Thyroid gland (tissue), 4 donors: ENCODE data around the gene EXTL2. TPM values are rescaled to one million over a fixed set of nuclear protein-coding genes. Genes with fewer than 3 reads are reported as not detected.
"Not testable (repeated sequence)": the region's sequence is repeated elsewhere in the genome, so short reads cannot be mapped to it uniquely, and the experiment has no call there.

ENCODE experiments used
- DNase-seq, 2 donors: peaks; one replicate each; pipeline ENCODE4 v3.0.0-alpha.2; 2019
- H3K27ac ChIP-seq, 3 donors: fragments of 200-600 bp; sonication (generic); 1 replicate in 2 of 3; 2 replicates in 1 of 3; pipeline ENCODE4 v1.5.1; 2016 to 2019; ENCODE audit warnings: mild to moderate bottlenecking in 1 of 3, moderate library complexity in 1 of 3
- H3K27me3 ChIP-seq: fragments of 200-600 bp; sonication (generic); one replicate; pipeline ENCODE4 v1.5.1; 2019
- H3K36me3 ChIP-seq, 2 donors: fragments of 200-600 bp; sonication (generic); one replicate each; pipeline ENCODE4 v1.5.1; 2016 to 2019
- H3K4me1 ChIP-seq, 2 donors: fragments of 200-600 bp; sonication (generic); one replicate each; pipeline ENCODE4 v1.5.1; 2017 to 2019
- H3K4me3 ChIP-seq, 3 donors: fragments of 200-600 bp; sonication (generic); replicated peaks in 1 of 3; 1 replicate in 2 of 3; 2 replicates in 1 of 3; pipeline ENCODE4 v1.5.1; 2016; ENCODE audit warnings: mild to moderate bottlenecking in 1 of 3
- H3K9me3 ChIP-seq: fragments of 200-600 bp; sonication (generic); one replicate; pipeline ENCODE4 v1.5.1; 2017
- POLR2A ChIP-seq, 2 donors: fragments of 450-650 bp; IDR thresholded peaks; one replicate each; pipeline ENCODE4 v1.6.1; 2017; ENCODE audit warnings: antibody characterized with exemption in 2 of 2, mild to moderate bottlenecking in 2 of 2, moderate library complexity in 1 of 2
- WGBS, 2 donors: methylation state at CpG; one replicate each; pipeline ENCODE4 v1.1.5; 2017; 5-methylcytosine and 5-hydroxymethylcytosine counted together
- intact Hi-C: fragments of 100-400 bp; cut with DNase I; formaldehyde crosslinking; loops from one replicate; pipeline ENCODE4 v1.15.1; 2023
- total RNA-seq, 4 donors: library from RNA; depleted of rRNA; stranded (reverse); fragments of >200 nt; gene quantifications; one replicate each; pipeline ENCODE4 v1.2.3, GENCODE V29; 2016
- TF ChIP-seq, protein P1 (sequence below), 6 experiments: fragments of 200-600 bp in 3 of 6; fragments of 450-650 bp in 3 of 6; sonication (generic) in 3 of 6; IDR thresholded peaks; one replicate each; pipeline ENCODE4 v1.5.1; 2016 to 2019; ENCODE audit warnings: antibody characterized with exemption in 6 of 6, mild to moderate bottlenecking in 2 of 6, inconsistent platforms in 1 of 6, moderate library complexity in 1 of 6

Gene EXTL2
- total RNA-seq, 4 donors from 2014 or later: 13.9 to 17.4 (median 17.2) TPM

DNA sequence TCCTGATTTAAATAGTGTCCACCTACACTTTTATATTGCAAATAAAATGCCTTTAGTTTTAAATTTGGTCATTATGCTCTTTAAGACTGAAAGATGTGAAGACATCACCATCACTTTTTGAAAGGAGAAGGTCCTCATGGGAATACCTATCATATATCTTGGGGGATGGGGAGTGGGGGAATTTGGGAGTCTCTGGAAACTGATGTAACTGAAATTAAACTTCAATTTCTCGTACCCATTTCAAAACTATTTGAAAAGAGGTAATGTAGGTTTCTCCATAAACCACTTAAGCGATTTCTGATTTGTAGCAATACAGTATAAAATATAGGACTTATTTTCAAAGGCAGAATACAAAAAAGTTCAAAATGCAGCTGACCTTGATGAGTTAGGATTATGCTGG lies 924 bp downstream of the EXTL2 start:
- TF ChIP-seq POLR2A (IDR thresholded peaks at IDR 0.05): no peak
- TF ChIP-seq, protein P1, sequence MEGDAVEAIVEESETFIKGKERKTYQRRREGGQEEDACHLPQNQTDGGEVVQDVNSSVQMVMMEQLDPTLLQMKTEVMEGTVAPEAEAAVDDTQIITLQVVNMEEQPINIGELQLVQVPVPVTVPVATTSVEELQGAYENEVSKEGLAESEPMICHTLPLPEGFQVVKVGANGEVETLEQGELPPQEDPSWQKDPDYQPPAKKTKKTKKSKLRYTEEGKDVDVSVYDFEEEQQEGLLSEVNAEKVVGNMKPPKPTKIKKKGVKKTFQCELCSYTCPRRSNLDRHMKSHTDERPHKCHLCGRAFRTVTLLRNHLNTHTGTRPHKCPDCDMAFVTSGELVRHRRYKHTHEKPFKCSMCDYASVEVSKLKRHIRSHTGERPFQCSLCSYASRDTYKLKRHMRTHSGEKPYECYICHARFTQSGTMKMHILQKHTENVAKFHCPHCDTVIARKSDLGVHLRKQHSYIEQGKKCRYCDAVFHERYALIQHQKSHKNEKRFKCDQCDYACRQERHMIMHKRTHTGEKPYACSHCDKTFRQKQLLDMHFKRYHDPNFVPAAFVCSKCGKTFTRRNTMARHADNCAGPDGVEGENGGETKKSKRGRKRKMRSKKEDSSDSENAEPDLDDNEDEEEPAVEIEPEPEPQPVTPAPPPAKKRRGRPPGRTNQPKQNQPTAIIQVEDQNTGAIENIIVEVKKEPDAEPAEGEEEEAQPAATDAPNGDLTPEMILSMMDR (IDR thresholded peaks at IDR 0.05): no peak
- intact Hi-C loops: no loop called here
- H3K27me3 ChIP-seq: no peaks in the 10 kb centered on the region
- no peak for DNase-seq
- H3K9me3 ChIP-seq: no peaks in the 10 kb centered on the region
- WGBS, 2 donors: 47 to 49% methylated on average over 2 of the region's 2 CpGs
- H3K27ac ChIP-seq: no peak overlapping the region
- H3K4me1 ChIP-seq: peaks cover 15 to 16% of the 10 kb centered on the region in 2 donors
- H3K4me3 ChIP-seq: no peak overlapping the region
- no peaks in the 10 kb centered on the region for H3K36me3 ChIP-seq

DNA sequence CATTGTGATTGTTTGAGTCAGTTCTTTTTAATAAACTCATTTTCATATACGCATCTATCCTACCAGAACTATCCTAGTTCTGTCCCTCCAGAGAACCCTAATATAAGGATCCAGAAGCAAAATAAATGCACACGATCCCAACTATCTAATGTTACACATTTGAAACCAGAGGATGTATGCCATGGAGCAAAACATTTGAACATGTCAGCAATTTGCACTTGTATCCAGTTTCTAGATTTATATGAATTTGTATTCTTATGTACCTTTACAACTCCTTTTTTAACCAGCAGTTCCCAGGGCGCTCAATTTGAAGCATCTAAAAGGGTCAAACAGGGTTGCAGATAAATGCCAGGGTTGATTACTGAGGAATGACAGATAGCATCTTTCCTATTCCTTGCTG lies 2.1 kb downstream of the EXTL2 start:
- no peaks in the 10 kb centered on the region for H3K9me3 ChIP-seq
- peaks cover 13 to 16% of the 10 kb centered on the region in 2 donors for H3K4me1 ChIP-seq
- intact Hi-C loops: no loop called here
- no peaks in the 10 kb centered on the region for H3K27me3 ChIP-seq
- no peak overlapping the region for H3K4me3 ChIP-seq
- no peak overlapping the region for H3K27ac ChIP-seq
- no peak for TF ChIP-seq POLR2A (IDR thresholded peaks at IDR 0.05)
- TF ChIP-seq, protein P1 (IDR thresholded peaks at IDR 0.05): no peak
- no peak for DNase-seq
- no peaks in the 10 kb centered on the region for H3K36me3 ChIP-seq
- 95 to 97% methylated on average over 3 of the region's 3 CpGs for WGBS, 2 donors

- TF ChIP-seq, protein P1 (IDR thresholded peaks at IDR 0.05): no peak
- TF ChIP-seq POLR2A (IDR thresholded peaks at IDR 0.05): no peak
- Histone ChIP-seq H3K27ac (no peak overlapping the region), H3K4me1 (peaks cover 4 to 7% of the 10 kb centered on the region in 2 donors), H3K27me3 (no peaks in the 10 kb centered on the region), H3K4me3 (no peak overlapping the region), H3K36me3 (no peaks in the 10 kb centered on the region), H3K9me3 (no peaks in the 10 kb centered on the region)
- DNase-seq: no peak
- intact Hi-C loops: no loop called here
- WGBS, 2 donors: 94 to 98% methylated on average over 1 of the region's 1 CpG
Observed at GRCh38 chr1:100891380-100891779, 3.3 kb downstream of the EXTL2 start.

GRCh38 chr1:100889869-100890482 lies 4.7 kb downstream of the EXTL2 start:
- H3K4me1 ChIP-seq, DNase-seq, H3K36me3 ChIP-seq, H3K4me3 ChIP-seq, H3K9me3 ChIP-seq, H3K27ac ChIP-seq, H3K27me3 ChIP-seq, intact Hi-C loops: not testable (repeated sequence)
- 93 to 96% methylated on average over 2 of the region's 2 CpGs for WGBS, 2 donors

DNA sequence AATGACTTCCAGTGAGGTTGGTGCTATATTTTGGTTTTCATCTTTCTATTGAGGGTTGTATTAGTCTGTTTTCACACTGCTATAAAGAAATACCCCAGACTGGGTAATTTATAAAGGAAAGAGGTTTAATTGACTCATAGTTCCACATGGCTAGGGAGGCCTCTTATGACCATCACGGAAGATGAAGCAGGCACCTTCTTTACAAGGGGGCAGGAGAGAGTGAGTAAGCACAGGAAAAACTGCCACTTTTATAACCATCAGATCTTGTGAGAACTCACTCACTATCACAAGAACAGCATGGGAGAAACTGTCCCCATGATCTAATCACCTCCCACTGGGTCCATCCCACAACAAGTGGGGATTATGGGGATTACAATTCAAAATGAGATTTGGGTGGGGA lies 5.6 kb downstream of the EXTL2 start:
- WGBS, 2 donors: 88 to 98% methylated on average over 1 of the region's 1 CpG
- H3K4me1 ChIP-seq, intact Hi-C loops, H3K27me3 ChIP-seq, DNase-seq, H3K4me3 ChIP-seq, H3K27ac ChIP-seq, H3K9me3 ChIP-seq, H3K36me3 ChIP-seq: not testable (repeated sequence)

DNA sequence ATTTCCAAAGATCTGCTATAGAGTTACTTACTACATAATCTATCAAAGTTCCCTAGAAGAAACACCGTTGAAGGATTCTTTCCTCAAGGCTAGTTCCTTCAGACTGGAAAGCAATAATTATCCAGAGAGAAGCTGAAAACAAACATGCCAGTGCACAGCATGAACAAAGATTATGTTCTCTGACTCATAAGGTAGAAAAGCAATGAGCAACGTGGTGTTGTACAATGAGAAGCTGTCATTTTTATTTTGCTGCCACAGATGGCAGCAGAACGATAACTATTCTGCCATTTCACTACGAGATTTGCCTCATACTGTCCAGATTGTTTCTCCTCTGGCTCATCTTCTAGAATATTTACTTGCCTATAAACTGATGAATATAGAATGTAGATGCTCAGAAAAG lies 10.7 kb downstream of the EXTL2 start:
- Histone ChIP-seq H3K27ac (no peak overlapping the region), H3K4me3 (no peak overlapping the region), H3K4me1 (no peaks in the 10 kb centered on the region), H3K9me3 (no peaks in the 10 kb centered on the region), H3K27me3 (no peaks in the 10 kb centered on the region), H3K36me3 (no peaks in the 10 kb centered on the region)
- intact Hi-C loops: no loop called here
- WGBS, 2 donors: 78 to 80% methylated on average over 4 of the region's 4 CpGs
- TF ChIP-seq, protein P1 (IDR thresholded peaks at IDR 0.05): no peak
- TF ChIP-seq POLR2A (IDR thresholded peaks at IDR 0.05): no peak
- DNase-seq: no peak
